GM19328 (cell line): ENCODE results near the gene MAL.

ENCODE experiments used
- ATAC-seq: cut with Tn5 transposase; IDR thresholded peaks from one replicate; pipeline ENCODE4 v1.9.1; 2021; ENCODE audit warnings: mild to moderate bottlenecking, moderate library complexity; ENCODE audit not compliant: unreplicated experiment

MAL gene

GRCh38 chr2:95060446-95061118 is 35.1 kb downstream of the MAL start:
- ATAC-seq = no peak

- ATAC-seq = no peak
These were observed 35.6 kb downstream of the MAL start for GRCh38 chr2:95061119-95061512.

- ATAC-seq = no peak
These were observed 36.2 kb downstream of the MAL start for GRCh38 chr2:95061601-95062183.

GRCh38 chr2:95062242-95063085 is 37.0 kb downstream of the MAL start:
- peak; percentile 7 for ATAC-seq

- peak; percentile 81 for ATAC-seq
These were observed 37.8 kb downstream of the MAL start for GRCh38 chr2:95063086-95063958.

GRCh38 chr2:95068256-95068655 is 42.7 kb downstream of the MAL start:
- no peak for ATAC-seq

GRCh38 chr2:95069465-95069864 is 44.0 kb downstream of the MAL start:
- no peak for ATAC-seq

GRCh38 chr2:95071856-95072255 is 46.3 kb downstream of the MAL start:
- no peak for ATAC-seq

GRCh38 chr2:95072424-95072823 is 46.9 kb downstream of the MAL start:
- ATAC-seq = no peak

- no peak for ATAC-seq
These were observed 48.6 kb downstream of the MAL start for GRCh38 chr2:95073856-95074662.

- no peak for ATAC-seq
These were observed 49.3 kb downstream of the MAL start for GRCh38 chr2:95074663-95075439.

GRCh38 chr2:95075440-95076132 is 50.1 kb downstream of the MAL start:
- no peak for ATAC-seq

GRCh38 chr2:95076705-95077529 is 51.4 kb downstream of the MAL start:
- ATAC-seq = no peak

GRCh38 chr2:95077530-95077825 is 52.0 kb downstream of the MAL start:
- ATAC-seq = no peak

- no peak for ATAC-seq
These were observed 52.5 kb downstream of the MAL start for GRCh38 chr2:95077861-95078603.

GRCh38 chr2:95079199-95079683 is 53.7 kb downstream of the MAL start:
- no peak for ATAC-seq

- ATAC-seq = no peak
These were observed 57.0 kb downstream of the MAL start for GRCh38 chr2:95082477-95082876.
